ELF-1 (cell line): ENCODE measurements around the gene CAPN1.
"Not testable (repeated sequence)": the region's sequence is repeated elsewhere in the genome, so short reads cannot be mapped to it uniquely, and the experiment has no call there.

Experiments
- DNase-seq: peaks from one replicate; pipeline ENCODE4 v3.0.0-alpha.2; 2016; ENCODE audit warnings: low read depth, low spot score

The CAPN1 gene

GRCh38 chr11:65217441-65218423 is 36.0 kb downstream of the CAPN1 start:
- DNase-seq = no peak

DNA sequence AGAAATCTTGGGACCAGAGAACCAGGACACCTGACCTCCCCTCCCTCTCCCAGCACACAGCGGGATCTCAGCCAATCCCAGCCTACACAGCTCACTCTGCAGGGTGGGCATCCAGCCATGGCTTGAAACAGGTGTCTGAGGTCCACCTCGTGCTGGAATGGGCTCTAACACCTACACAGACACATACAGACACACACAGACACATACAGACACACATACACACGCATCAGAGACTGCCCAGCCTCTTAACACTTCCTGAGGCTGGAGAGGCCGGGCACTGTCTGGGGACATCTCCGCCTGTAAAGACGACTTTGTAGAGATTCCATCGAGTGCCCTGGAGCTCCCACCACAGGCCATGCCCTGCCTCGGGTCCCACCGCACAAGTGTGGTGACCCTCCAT is 36.7 kb downstream of the CAPN1 start:
- no peak for DNase-seq

GRCh38 chr11:65219930-65220213 is 38.1 kb downstream of the CAPN1 start:
- DNase-seq = no peak

- DNase-seq = no peak
Observed at GRCh38 chr11:65221026-65221425, 39.3 kb downstream of the CAPN1 start.

DNA sequence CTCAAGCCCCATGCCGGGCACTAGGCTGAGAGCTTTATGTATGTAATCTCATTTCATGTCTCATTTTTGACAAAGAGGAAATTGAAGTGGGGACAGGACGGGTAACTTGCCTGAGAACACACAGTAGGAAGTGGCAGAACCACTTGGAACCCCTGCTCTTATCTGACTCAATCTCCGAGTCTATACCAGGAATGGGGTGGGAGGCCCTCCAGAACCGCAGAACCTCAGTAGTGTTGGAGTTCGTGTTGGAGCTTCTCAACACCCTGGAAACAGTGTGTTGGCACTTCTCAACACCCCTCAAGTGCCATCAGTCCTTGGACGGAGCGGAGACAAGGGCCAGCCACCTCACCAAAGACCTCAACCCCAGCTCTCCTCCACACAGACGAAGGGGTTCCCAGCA is 41.3 kb downstream of the CAPN1 start:
- no peak for DNase-seq

DNA sequence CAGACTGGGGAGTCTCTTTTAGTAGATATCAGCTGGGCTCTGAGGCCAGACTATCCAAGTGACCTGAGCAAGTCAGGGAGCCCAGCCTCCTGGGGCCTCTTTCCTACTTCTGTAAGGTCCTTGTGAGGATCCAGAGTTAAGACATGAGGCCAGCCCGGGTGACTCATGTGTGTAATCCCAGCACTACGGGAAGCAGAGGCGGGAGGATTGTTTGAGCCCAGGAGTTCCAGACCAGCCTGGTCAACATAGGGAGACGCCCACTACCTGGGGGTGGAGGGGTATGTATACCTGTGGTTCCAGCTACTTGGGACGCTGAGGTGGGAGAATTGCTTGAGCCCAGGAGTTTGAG is 43.2 kb downstream of the CAPN1 start:
- DNase-seq = peak; percentile 71

- DNase-seq = peak; percentile 73
Observed at GRCh38 chr11:65225279-65226102, 43.8 kb downstream of the CAPN1 start.

DNA sequence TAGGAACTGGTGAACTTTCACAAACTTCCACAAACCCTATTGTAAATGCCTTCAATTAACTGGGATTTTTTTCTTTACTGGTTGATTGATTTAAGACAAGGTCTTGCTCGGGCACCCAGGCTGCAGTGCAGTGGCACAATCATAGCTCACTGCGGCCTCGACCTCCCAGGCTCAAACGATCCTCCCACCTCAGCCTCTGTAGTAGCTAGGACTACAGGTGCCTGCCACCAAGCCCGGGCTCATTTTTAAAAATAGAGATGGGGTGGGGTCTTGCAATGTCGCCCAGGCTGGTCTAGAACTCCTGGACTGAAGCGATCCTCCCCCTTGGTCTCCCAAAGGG is 44.3 kb downstream of the CAPN1 start:
- DNase-seq = no peak

GRCh38 chr11:65227879-65228278 is 46.2 kb downstream of the CAPN1 start:
- no peak for DNase-seq

DNA sequence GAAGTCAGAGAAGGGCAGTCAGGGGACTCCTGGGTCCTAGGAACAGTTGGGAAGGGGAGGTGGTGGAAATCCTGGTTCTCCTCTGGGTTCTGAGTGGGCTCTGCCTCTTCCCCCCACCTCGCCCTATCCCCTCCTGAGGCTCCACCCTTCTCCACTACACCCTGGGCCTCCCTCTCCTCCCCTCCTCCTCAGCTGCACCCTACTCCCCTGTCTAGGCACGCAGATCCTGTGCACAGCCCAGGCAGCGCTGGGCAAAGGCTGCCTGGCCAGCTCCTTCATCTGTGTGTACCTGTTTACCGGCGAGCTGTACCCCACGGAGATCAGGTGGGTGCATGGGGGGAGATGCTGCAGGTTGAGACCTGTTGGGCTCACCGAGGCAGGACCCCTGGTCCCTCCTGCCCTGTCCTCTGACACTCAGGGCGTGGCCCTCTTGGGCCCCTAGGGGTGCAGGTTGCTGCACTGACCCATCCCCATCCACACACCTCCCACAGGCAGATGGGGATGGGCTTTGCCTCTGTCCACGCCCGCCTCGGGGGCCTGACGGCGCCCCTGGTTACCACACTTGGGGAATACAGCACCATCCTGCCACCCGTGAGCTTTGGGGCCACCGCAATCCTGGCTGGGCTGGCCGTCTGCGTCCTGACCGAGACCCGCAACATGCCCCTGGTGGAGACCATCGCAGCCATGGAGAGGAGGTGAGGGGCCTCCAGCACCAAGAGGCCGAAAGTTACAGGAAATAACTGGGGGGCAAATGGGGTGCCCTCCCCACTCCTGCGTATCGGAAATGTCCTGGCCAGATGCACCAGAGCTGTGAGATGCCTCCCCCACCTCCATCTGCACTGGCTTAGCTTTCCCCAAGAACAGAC is 54.7 kb downstream of the CAPN1 start:
- DNase-seq = no peak

DNA sequence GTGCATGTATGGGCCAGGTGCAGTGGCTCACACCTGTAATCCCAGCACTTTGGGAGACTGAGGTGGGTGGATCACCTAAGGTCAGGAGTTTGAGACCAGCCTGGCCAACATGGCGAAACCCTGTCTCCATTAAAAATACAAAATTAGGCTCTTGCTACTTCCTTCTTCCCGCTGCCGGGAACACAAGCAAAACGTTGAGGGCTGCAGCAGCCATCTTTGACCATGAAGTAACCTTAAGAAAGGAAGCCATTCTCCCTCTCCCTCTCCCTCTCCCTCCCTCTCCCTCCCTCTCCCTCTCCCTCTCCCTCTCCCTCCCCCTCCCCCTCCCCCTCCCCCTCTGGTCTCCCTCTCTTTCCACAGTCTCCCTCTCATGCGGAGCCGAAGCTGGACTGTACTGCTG is 56.6 kb downstream of the CAPN1 start:
- DNase-seq = not testable (repeated sequence)

- no peak for DNase-seq
Observed at GRCh38 chr11:65241134-65241533, 59.4 kb downstream of the CAPN1 start.

DNA sequence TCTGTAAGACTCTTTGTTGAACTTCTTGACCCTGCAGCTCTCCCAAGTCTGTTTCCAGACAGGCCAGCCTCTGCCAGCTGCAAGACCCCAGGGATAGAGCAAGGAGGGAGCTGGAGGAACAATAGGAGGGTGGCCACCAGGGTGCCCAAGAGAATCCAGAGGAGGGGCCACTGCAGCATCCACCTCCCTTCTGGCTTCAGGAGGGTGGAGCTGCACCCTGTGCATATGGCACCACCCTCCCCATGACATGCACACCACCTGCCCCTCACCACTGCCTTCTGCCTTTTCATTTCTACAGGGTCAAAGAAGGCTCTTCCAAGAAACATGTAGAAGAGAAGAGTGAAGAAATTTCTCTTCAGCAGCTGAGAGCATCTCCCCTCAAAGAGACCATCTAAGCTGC is 60.0 kb downstream of the CAPN1 start:
- DNase-seq = no peak

- DNase-seq = no peak
Observed at GRCh38 chr11:65242389-65242788, 60.7 kb downstream of the CAPN1 start.

- no peak for DNase-seq
Observed at GRCh38 chr11:65243797-65244196, 62.1 kb downstream of the CAPN1 start.

- not testable (repeated sequence) for DNase-seq
Observed at GRCh38 chr11:65245046-65245445, 63.3 kb downstream of the CAPN1 start.

DNA sequence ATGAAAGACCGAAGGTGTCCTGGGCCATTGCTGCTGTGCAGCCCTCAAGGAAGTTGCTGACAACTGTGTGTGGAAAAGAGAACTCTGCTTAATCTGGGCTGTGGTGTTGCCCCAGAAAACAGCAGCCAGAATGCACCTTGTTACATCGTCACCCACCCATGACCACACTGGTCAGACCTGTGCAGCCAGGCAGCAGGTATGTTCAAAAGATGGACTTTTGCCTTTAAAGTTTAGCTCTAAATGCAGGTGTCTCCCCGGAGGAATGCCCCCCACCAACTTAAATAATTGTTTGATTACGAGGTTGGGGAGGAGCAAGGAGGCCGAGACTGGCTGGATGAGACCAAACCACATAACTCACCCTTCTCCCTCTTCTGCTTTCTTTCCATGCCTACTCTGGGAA is 64.8 kb downstream of the CAPN1 start:
- DNase-seq = no peak

- DNase-seq = not testable (repeated sequence)
Observed at GRCh38 chr11:65248184-65248710, 66.5 kb downstream of the CAPN1 start.

DNA sequence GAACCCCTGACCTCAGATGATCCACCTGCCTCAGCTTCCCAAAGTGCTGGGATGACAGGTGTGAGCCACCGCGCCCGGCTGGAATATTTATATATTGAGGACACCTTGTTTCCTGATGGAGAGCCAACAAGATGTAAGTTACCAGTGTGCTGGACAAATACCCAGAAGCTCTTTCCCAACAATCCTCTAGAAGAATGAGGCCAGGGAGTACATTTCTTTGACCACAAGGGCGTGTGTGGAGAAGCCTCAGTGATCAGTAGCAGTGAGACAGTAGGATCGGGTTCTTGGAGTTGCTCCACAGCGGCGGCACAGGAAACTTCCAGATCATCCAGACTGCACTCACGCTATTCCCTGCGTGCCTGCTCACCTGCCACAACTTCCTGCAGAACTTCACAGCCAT is 69.7 kb downstream of the CAPN1 start:
- no peak for DNase-seq

GRCh38 chr11:65254724-65255123 is 73.0 kb downstream of the CAPN1 start:
- DNase-seq = no peak

- no peak for DNase-seq
Observed at GRCh38 chr11:65258988-65259387, 77.3 kb downstream of the CAPN1 start.

- DNase-seq = no peak
Observed at GRCh38 chr11:65260302-65260701, 78.6 kb downstream of the CAPN1 start.
